ENCODE results near the gene ZSWIM5. TPM values are rescaled to one million over a fixed set of nuclear protein-coding genes. Genes with fewer than 3 reads are reported as not detected.

The ZSWIM5 gene
- total RNA-seq, 4 donors from 2014 or later = 12.3 to 38.2 (median 13.7) TPM

- intact Hi-C loops (cut with DNase I; ENCODE audit: low total_unique reads) = no loop called here
- 96 to 100% methylated on average over 1 of the region's 1 CpG for WGBS, 2 donors (ENCODE audit: low coverage in 1 of 2)
- no peak for DNase-seq
- Histone ChIP-seq H3K36me3 (no peaks in the 10 kb centered on the region), H3K4me1 (no peaks in the 10 kb centered on the region), H3K27ac (no peak overlapping the region), H3K9me3 (no peaks in the 10 kb centered on the region), H3K27me3 (no peaks in the 10 kb centered on the region), H3K4me3 (no peak overlapping the region)
- TF ChIP-seq POLR2AphosphoS5 (IDR thresholded peaks at IDR 0.05) = no peak
- TF ChIP-seq, protein P1, sequence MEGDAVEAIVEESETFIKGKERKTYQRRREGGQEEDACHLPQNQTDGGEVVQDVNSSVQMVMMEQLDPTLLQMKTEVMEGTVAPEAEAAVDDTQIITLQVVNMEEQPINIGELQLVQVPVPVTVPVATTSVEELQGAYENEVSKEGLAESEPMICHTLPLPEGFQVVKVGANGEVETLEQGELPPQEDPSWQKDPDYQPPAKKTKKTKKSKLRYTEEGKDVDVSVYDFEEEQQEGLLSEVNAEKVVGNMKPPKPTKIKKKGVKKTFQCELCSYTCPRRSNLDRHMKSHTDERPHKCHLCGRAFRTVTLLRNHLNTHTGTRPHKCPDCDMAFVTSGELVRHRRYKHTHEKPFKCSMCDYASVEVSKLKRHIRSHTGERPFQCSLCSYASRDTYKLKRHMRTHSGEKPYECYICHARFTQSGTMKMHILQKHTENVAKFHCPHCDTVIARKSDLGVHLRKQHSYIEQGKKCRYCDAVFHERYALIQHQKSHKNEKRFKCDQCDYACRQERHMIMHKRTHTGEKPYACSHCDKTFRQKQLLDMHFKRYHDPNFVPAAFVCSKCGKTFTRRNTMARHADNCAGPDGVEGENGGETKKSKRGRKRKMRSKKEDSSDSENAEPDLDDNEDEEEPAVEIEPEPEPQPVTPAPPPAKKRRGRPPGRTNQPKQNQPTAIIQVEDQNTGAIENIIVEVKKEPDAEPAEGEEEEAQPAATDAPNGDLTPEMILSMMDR (IDR thresholded peaks at IDR 0.05) = no peak
- TF ChIP-seq EP300 (IDR thresholded peaks at IDR 0.05; ENCODE audit: low read depth) = no peak
- TF ChIP-seq POLR2A (IDR thresholded peaks at IDR 0.05) = no peak
- in situ Hi-C loops (cut with MboI; ENCODE audit: low pct_ligation_motif_present in 1 of 4, low pct_unique_long_range_greater_than_20kb in 1 of 4, low sequenced_read_pairs in 3 of 4) = loop anchor here (5.0 to 25.0 kb wide), 3 partner anchors 186 to 274 kb away; partner anchors contain the start of genes BEST4 (in 1 of the 4), PTCH2 (in 1 of the 4) and RPS8 (in 1 of the 4)
These were observed 182.7 kb downstream of the ZSWIM5 start for GRCh38 chr1:45023663-45024062.

DNA sequence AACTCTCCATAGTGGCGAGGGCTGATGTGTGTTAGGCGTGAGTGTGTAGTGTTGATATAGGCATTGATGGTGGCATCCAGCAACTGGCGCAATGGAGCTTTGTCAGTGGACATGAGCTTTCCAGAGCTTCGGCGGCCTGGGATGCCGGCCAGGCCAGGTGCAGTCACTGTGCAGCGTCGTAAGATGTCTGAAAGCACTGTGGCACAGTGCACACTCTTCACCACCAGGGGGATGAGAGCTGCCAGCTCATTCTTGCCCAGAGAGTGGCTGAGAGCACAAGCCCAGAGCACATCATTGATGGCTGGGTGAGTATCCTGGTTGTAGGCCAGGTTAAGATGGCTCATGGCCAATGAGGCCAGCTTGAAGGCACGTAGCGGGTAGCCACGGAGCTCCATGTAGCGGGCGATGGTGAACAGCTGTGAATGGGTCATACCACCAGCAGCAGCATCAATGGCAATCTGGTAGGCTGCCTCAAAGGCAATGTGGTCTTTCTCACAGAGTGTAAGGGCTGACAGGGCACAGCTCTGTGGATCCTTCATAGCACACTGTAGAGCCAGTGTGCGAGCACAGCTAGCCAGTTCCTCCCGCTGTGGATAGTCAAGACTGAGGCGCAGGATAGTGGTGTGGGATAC is 187.7 kb downstream of the ZSWIM5 start:
- Histone ChIP-seq H3K4me1 (peaks cover 0 to 6% (median 2%) of the 10 kb centered on the region in 4 donors), H3K4me3 (no peak overlapping the region), H3K9me3 (no peaks in the 10 kb centered on the region), H3K27ac (no peak overlapping the region), H3K36me3 (no peaks in the 10 kb centered on the region), H3K27me3 (no peaks in the 10 kb centered on the region)
- TF ChIP-seq, protein P1 (IDR thresholded peaks at IDR 0.05) = peak; percentile 59 to 86 (median 79)
- TF ChIP-seq EP300 (IDR thresholded peaks at IDR 0.05; ENCODE audit: low read depth) (no peak), POLR2A (IDR thresholded peaks at IDR 0.05) (no peak)
- 55% methylated on average over 16 of the region's 16 CpGs; no CpG with 5 or more reads in 1 of the 2 donors for WGBS, 2 donors (ENCODE audit: low coverage in 1 of 2)
- in situ Hi-C loops (cut with MboI; ENCODE audit: low pct_ligation_motif_present in 1 of 4, low pct_unique_long_range_greater_than_20kb in 1 of 4, low sequenced_read_pairs in 3 of 4) (loop anchor here (5.0 to 25.0 kb wide), 8 partner anchors 181 to 476 kb away; partner anchors contain the start of genes TESK2 (in 3 of the 4), BEST4 (in 1 of the 4), PTCH2 (in 1 of the 4) and RPS8 (in 1 of the 4)), intact Hi-C loops (cut with DNase I; ENCODE audit: low total_unique reads) (no loop called here)
- DNase-seq = peak; percentile 74

DNA sequence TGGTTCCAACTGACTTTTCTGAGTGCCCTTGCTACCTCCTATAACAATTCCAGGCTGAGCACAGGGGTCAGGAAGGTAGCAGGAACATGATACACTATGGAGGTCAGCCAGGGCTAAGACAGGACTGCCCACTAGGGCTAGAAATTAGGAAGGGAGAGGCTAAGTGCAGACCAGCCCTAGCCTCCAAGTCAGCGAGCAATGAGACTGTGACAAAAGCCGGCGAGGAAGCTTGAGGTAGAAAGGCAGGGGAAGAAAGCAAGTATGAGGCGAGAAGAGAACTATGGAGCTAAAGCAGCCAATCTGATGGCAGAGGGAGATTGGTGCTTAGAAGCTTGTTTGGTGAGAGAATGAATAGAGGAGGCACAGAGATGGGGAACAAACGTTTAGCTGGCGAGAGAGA is 189.6 kb downstream of the ZSWIM5 start:
- no peaks in the 10 kb centered on the region for H3K27me3 ChIP-seq
- TF ChIP-seq, protein P1 (IDR thresholded peaks at IDR 0.05) = no peak
- TF ChIP-seq EP300 (IDR thresholded peaks at IDR 0.05; ENCODE audit: low read depth) (no peak), POLR2AphosphoS5 (IDR thresholded peaks at IDR 0.05) (no peak), POLR2A (IDR thresholded peaks at IDR 0.05) (no peak)
- no peaks in the 10 kb centered on the region for H3K9me3 ChIP-seq
- in situ Hi-C loops (cut with MboI; ENCODE audit: low pct_ligation_motif_present in 1 of 4, low pct_unique_long_range_greater_than_20kb in 1 of 4, low sequenced_read_pairs in 3 of 4) (loop anchor here (5.0 to 25.0 kb wide), 8 partner anchors 179 to 478 kb away; partner anchors contain the start of genes TESK2 (in 3 of the 4), BEST4 (in 1 of the 4), PTCH2 (in 1 of the 4) and RPS8 (in 1 of the 4)), intact Hi-C loops (cut with DNase I; ENCODE audit: low total_unique reads) (no loop called here)
- no peaks in the 10 kb centered on the region for H3K36me3 ChIP-seq
- no peak for DNase-seq
- H3K4me1 ChIP-seq = peaks cover 5 to 22% (median 15%) of the 10 kb centered on the region in 4 donors
- no peak overlapping the region for H3K27ac ChIP-seq
- 83 to 86% methylated on average over 3 to 6 of the region's 6 CpGs for WGBS, 2 donors (ENCODE audit: low coverage in 1 of 2)
- no peak overlapping the region for H3K4me3 ChIP-seq

DNA sequence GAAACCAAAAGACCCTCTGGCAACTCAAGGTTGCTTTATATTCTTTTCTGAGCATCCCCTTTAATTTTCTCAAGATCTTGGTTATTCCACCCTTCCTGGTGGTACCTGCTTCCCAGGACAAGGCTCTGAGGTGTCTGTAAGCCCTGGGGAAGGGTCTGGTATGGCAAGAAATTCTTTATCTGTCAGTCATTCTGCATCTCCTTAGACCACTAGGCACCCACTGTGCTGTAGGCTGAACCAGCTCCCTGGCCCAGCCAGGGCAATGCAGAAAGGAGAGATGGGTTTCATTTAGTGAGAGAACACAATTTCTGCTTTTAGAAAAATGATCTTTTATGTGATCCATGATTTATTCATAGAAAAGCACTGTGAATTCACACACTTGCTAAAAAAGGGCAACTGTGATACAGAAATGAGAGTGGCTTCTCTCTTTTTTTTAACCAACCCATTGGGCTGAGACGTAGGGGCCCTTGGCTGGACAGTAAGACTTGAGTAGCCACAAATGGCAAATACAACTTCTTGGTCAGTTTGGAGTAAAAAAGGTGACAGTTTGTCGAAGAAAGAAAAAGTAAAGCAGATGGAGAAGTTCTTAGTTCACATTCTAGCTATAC is 190.2 kb downstream of the ZSWIM5 start:
- intact Hi-C loops (cut with DNase I; ENCODE audit: low total_unique reads) = no loop called here
- no peaks in the 10 kb centered on the region for H3K9me3 ChIP-seq
- H3K27ac ChIP-seq = no peak overlapping the region
- peaks cover 9 to 28% (median 20%) of the 10 kb centered on the region in 4 donors for H3K4me1 ChIP-seq
- in situ Hi-C loops (cut with MboI; ENCODE audit: low pct_ligation_motif_present in 1 of 4, low pct_unique_long_range_greater_than_20kb in 1 of 4, low sequenced_read_pairs in 3 of 4) = loop anchor here (5.0 to 25.0 kb wide), 8 partner anchors 179 to 479 kb away; partner anchors contain the start of genes TESK2 (in 3 of the 4), BEST4 (in 1 of the 4), PTCH2 (in 1 of the 4) and RPS8 (in 1 of the 4)
- no peak for DNase-seq
- 88 to 100% methylated on average over 1 to 2 of the region's 2 CpGs for WGBS, 2 donors (ENCODE audit: low coverage in 1 of 2)
- no peaks in the 10 kb centered on the region for H3K27me3 ChIP-seq
- no peak overlapping the region for H3K4me3 ChIP-seq
- no peaks in the 10 kb centered on the region for H3K36me3 ChIP-seq
- TF ChIP-seq POLR2A (IDR thresholded peaks at IDR 0.05) (no peak), POLR2AphosphoS5 (IDR thresholded peaks at IDR 0.05) (no peak), EP300 (IDR thresholded peaks at IDR 0.05; ENCODE audit: low read depth) (no peak)
- TF ChIP-seq, protein P1 (IDR thresholded peaks at IDR 0.05) = no peak

Measured in transverse colon (tissue), 4 donors.